HepG2 (cell line): Measurements from ENCODE around the gene GSG1. TPM values are rescaled to one million over a fixed set of nuclear protein-coding genes. Genes with fewer than 3 reads are reported as not detected.

Experiments
- ARNT2 ChIP-seq: sonication (generic); formaldehyde crosslinking; IDR thresholded peaks from 2 replicates; pipeline ENCODE4 v1.8.0; 2022; ENCODE audit warnings: mild to moderate bottlenecking, low read depth, missing genetic modification reagents, moderate library complexity
- CHCHD3 ChIP-seq: sonication (generic); formaldehyde crosslinking; IDR thresholded peaks from 2 replicates; pipeline ENCODE4 v1.8.0; 2022; ENCODE audit warnings: mild to moderate bottlenecking, missing genetic modification reagents, moderate library complexity
- DMAP1 ChIP-seq: IDR thresholded peaks from 2 replicates; pipeline ENCODE4 v1.6.1; 2016
- DR1 ChIP-seq: sonication (generic); formaldehyde crosslinking; IDR thresholded peaks from 2 replicates; pipeline ENCODE4 v1.8.0; 2021; ENCODE audit warnings: mild to moderate bottlenecking, missing genetic modification reagents, inconsistent platforms
- HNF4G ChIP-seq, 2 experiments: sonication (generic) in 1 of 2; formaldehyde crosslinking in 1 of 2; IDR thresholded peaks; 2 replicates each; pipeline versions ENCODE4 v1.4.0 to v1.6.1; 2011 to 2020; ENCODE audit warnings: borderline replicate concordance in 2 of 2, low read depth in 2 of 2, mild to moderate bottlenecking in 2 of 2, low read length in 1 of 2, missing genetic modification reagents in 1 of 2, moderate library complexity in 1 of 2
- MAZ ChIP-seq, 2 experiments: sonication (generic) in 1 of 2; formaldehyde crosslinking in 1 of 2; IDR thresholded peaks; 2 replicates each; pipeline versions ENCODE4 v1.5.0 to v1.6.1; 2012 to 2020; ENCODE audit warnings: low read depth in 2 of 2, mild to moderate bottlenecking in 2 of 2, borderline replicate concordance in 1 of 2, improper control_type of control experiment in 1 of 2, low read length in 1 of 2, missing genetic modification reagents in 1 of 2, moderate library complexity in 1 of 2
- MTA1 ChIP-seq: sonication (generic); formaldehyde crosslinking; IDR thresholded peaks from 2 replicates; pipeline ENCODE4 v1.4.0; 2020; ENCODE audit warnings: missing genetic modification reagents, mild to moderate bottlenecking, borderline replicate concordance
- MTA3 ChIP-seq: sonication (generic); formaldehyde crosslinking; IDR thresholded peaks from 2 replicates; pipeline ENCODE4 v1.4.0; 2020; ENCODE audit warnings: missing genetic modification reagents
- MZF1 ChIP-seq: sonication (generic); formaldehyde crosslinking; IDR thresholded peaks from 2 replicates; pipeline ENCODE4 v1.8.1; 2023; ENCODE audit warnings: mild to moderate bottlenecking, missing genetic modification reagents, borderline replicate concordance
- PCBP2 ChIP-seq: fragments of 200-400 bp; formaldehyde crosslinking; optimal IDR thresholded peaks from 2 replicates; pipeline ENCODE3; 2018; ENCODE audit warnings: low read length, low read depth; ENCODE audit not compliant: poor library complexity, severe bottlenecking
- RAD21 ChIP-seq: fragments of 450-650 bp; formaldehyde crosslinking; IDR thresholded peaks from 2 replicates; pipeline ENCODE4 v1.5.0; 2020; ENCODE audit warnings: mild to moderate bottlenecking
- ZBTB7A ChIP-seq: sonication (generic); formaldehyde crosslinking; IDR thresholded peaks from 2 replicates; pipeline ENCODE4 v1.8.0; 2022; ENCODE audit warnings: mild to moderate bottlenecking, missing genetic modification reagents
- ZFP82 ChIP-seq: sonication (generic); formaldehyde crosslinking; IDR thresholded peaks from 2 replicates; pipeline ENCODE4 v1.5.1; 2020; ENCODE audit warnings: mild to moderate bottlenecking, missing genetic modification reagents, borderline replicate concordance
- ZFX ChIP-seq: sonication (generic); formaldehyde crosslinking; IDR thresholded peaks from 2 replicates; pipeline ENCODE4 v1.4.0; 2020; ENCODE audit warnings: mild to moderate bottlenecking, low read depth, missing genetic modification reagents, moderate library complexity
- ZNF292 ChIP-seq: sonication (generic); formaldehyde crosslinking; IDR thresholded peaks from 2 replicates; pipeline ENCODE4 v1.8.1; 2022; ENCODE audit warnings: mild to moderate bottlenecking, low read depth, missing genetic modification reagents, borderline replicate concordance
- ZNF776 ChIP-seq: sonication (generic); formaldehyde crosslinking; IDR thresholded peaks from 2 replicates; pipeline ENCODE4 v1.4.0; 2020; ENCODE audit warnings: mild to moderate bottlenecking, missing genetic modification reagents
- ZNF816 ChIP-seq: sonication (generic); formaldehyde crosslinking; IDR thresholded peaks from 2 replicates; pipeline ENCODE4 v1.8.0; 2022; ENCODE audit warnings: missing genetic modification reagents, mild to moderate bottlenecking, borderline replicate concordance
- ZNF83 ChIP-seq: sonication (generic); formaldehyde crosslinking; IDR thresholded peaks from 2 replicates; pipeline ENCODE4 v1.4.0; 2020; ENCODE audit warnings: missing genetic modification reagents, mild to moderate bottlenecking, borderline replicate concordance
- polyA plus RNA-seq, 8 experiments: library from polyadenylated mRNA; depleted of rRNA in 3 of 8; stranded (reverse) in 7 of 8; unstranded in 1 of 8; fragments of >200 nt; fragmentation: Illumina TruSeq in 4 of 8; extraction: Trizol in 4 of 8; gene quantifications; 2 replicates each; pipeline versions ENCODE4 v1.2.1 to v1.2.3, GENCODE V29; 2011 to 2016; ENCODE audit warnings: low read depth in 4 of 8, missing spikeins in 1 of 8, mixed read lengths in 1 of 8; ENCODE audit not compliant: insufficient read depth in 1 of 8
- total RNA-seq, 5 experiments: library from RNA; depleted of rRNA; stranded (reverse); fragments of >200 nt; fragmentation: Illumina TruSeq; extraction: Trizol; gene quantifications; 2 replicates each; pipeline ENCODE4 v1.2.3, GENCODE V29; 2016; ENCODE audit warnings: low read depth in 1 of 5
- TF ChIP-seq, protein P1 (sequence below): sonication (generic); formaldehyde crosslinking; IDR thresholded peaks from 2 replicates; pipeline ENCODE4 v1.4.0; 2020; ENCODE audit warnings: missing genetic modification reagents
- TF ChIP-seq, protein P2 (sequence below): IDR thresholded peaks from 2 replicates; pipeline ENCODE4 v1.6.1; 2016; ENCODE audit warnings: missing biosample characterization, missing genetic modification reagents, low read depth
- TF ChIP-seq, protein P3 (sequence below): sonication (generic); formaldehyde crosslinking; IDR thresholded peaks from 2 replicates; pipeline ENCODE4 v1.5.0; 2020; ENCODE audit warnings: mild to moderate bottlenecking, missing genetic modification reagents, moderate library complexity

Gene GSG1
- total and polyA plus RNA-seq, 2 of the 13 experiments (the other 11 are each of a cell fraction or from before 2014, with no cell fraction given) = not detected

DNA sequence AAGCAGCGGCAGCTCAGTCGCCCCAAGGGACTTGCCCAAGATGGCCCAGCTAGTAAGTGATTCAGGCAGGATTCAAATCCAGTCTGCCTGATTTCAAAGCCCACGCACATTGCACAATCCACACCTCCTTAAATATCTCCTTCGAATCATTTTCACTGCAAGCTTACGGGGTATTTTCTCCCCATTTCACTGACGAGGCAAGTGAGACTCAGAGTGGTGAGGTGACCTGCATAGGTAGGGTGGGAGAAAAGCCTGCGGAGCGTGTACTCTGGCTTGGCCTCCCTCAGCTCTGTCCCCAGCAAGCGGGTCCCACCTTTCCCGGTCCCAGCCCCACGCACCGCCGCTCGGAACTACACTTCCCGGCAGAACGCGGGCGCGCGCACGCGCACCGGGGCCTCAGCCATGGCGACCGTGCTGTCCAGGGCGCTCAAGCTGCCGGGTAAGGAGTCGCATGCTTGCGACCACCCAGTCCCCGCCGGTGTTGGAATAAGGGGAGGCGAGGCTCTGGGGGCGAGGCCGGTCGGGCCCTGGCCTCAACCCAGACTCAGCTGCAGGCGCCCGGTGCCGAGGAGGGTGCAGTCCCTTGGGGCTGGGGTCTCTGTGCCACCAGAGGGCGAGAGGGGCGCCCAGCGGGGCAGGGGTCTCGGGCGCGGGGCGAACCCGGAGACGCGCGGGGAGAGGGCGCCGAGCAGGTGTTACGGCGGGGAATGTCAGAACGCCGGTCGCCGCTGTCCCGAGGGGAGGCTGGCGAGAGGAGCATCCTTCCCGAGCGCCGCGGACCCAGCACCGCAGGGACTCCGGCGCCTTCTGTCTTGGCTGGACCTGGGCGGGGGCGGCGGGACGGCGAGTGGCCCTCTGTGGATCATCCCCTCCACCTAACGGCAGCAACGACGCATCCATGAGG, 59.2 kb downstream of the GSG1 start, which contains the start of gene FAM234B (continued):
- TF ChIP-seq, protein P1, sequence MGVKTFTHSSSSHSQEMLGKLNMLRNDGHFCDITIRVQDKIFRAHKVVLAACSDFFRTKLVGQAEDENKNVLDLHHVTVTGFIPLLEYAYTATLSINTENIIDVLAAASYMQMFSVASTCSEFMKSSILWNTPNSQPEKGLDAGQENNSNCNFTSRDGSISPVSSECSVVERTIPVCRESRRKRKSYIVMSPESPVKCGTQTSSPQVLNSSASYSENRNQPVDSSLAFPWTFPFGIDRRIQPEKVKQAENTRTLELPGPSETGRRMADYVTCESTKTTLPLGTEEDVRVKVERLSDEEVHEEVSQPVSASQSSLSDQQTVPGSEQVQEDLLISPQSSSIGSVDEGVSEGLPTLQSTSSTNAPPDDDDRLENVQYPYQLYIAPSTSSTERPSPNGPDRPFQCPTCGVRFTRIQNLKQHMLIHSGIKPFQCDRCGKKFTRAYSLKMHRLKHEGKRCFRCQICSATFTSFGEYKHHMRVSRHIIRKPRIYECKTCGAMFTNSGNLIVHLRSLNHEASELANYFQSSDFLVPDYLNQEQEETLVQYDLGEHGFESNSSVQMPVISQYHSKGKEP (CRISPR knock-in tag) = no peak
- peak; percentile 21; the same call in 1 of the 2 replicates for TF ChIP-seq RAD21 (CRISPR knock-in tag)
- TF ChIP-seq, protein P2, sequence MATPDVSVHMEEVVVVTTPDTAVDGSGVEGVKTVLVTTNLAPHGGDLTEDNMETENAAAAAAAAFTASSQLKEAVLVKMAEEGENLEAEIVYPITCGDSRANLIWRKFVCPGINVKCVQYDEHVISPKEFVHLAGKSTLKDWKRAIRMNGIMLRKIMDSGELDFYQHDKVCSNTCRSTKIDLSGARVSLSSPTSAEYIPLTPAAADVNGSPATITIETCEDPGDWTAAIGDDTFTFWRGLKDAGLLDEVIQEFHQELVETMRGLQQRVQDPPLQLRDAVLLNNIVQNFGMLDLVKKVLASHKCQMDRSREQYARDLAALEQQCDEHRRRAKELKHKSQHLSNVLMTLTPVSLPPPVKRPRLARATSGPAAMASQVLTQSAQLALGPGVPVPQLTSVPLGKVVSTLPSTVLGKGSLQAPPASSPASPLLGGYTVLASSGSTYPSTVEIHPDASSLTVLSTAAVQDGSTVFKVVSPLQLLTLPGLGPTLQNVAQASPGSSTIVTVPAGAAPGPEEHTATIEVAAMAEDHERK (CRISPR knock-in tag) = no peak
- TF ChIP-seq ZNF292 (CRISPR knock-in tag) = peak; percentile 52; the same call in 1 of the 2 replicates
- no peak for TF ChIP-seq PCBP2
- TF ChIP-seq MTA3 (CRISPR knock-in tag) = no peak
- TF ChIP-seq DR1 (CRISPR knock-in tag) = no peak
- no peak for TF ChIP-seq HNF4G (IDR thresholded peaks at IDR 0.05; ENCODE audit: borderline replicate concordance, low read depth, low read length)
- no peak for TF ChIP-seq HNF4G (CRISPR knock-in tag; IDR thresholded peaks at IDR 0.05; ENCODE audit: borderline replicate concordance, low read depth)
- TF ChIP-seq ZFP82 (CRISPR knock-in tag) = peak; percentile 69; the same call in 1 of the 2 replicates
- no peak for TF ChIP-seq CHCHD3 (CRISPR knock-in tag)
- TF ChIP-seq ZNF83 (CRISPR knock-in tag) = no peak
- TF ChIP-seq DMAP1 (CRISPR knock-in tag) = peak; percentile 57; the same call in 1 of the 2 replicates
- 0 out of 2 replicates have a peak, but pooled peaks have one; percentile 23 for TF ChIP-seq ZNF816
- 0 out of 2 replicates have a peak, but pooled peaks have one; percentile 65 for TF ChIP-seq ZNF776 (CRISPR knock-in tag)
- TF ChIP-seq ARNT2 (CRISPR knock-in tag) = peak; percentile 70; the same call in 1 of the 2 replicates
- TF ChIP-seq MZF1 (CRISPR knock-in tag) = no peak; the same call in 1 of the 2 replicates
- TF ChIP-seq ZFX (CRISPR knock-in tag) = peak; percentile 52; the same call in 1 of the 2 replicates
- peak; percentile 99 for TF ChIP-seq ZBTB7A
- TF ChIP-seq MAZ (IDR thresholded peaks at IDR 0.05; ENCODE audit: borderline replicate concordance, low read depth, low read length) = no peak
- peak; percentile 74; the same call in 1 of the 2 replicates for TF ChIP-seq MAZ (CRISPR knock-in tag; IDR thresholded peaks at IDR 0.05; ENCODE audit: low read depth)
- TF ChIP-seq, protein P3, sequence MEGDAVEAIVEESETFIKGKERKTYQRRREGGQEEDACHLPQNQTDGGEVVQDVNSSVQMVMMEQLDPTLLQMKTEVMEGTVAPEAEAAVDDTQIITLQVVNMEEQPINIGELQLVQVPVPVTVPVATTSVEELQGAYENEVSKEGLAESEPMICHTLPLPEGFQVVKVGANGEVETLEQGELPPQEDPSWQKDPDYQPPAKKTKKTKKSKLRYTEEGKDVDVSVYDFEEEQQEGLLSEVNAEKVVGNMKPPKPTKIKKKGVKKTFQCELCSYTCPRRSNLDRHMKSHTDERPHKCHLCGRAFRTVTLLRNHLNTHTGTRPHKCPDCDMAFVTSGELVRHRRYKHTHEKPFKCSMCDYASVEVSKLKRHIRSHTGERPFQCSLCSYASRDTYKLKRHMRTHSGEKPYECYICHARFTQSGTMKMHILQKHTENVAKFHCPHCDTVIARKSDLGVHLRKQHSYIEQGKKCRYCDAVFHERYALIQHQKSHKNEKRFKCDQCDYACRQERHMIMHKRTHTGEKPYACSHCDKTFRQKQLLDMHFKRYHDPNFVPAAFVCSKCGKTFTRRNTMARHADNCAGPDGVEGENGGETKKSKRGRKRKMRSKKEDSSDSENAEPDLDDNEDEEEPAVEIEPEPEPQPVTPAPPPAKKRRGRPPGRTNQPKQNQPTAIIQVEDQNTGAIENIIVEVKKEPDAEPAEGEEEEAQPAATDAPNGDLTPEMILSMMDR (CRISPR knock-in tag) = peak; percentile 74
- TF ChIP-seq MTA1 = peak; percentile 94; the same call in 1 of the 2 replicates
